Thyroid gland (tissue), 4 donors: Measurements from ENCODE around the gene GLI2. TPM values are rescaled to one million over a fixed set of nuclear protein-coding genes. Genes with fewer than 3 reads are reported as not detected.

Experiments used
- DNase-seq, 2 donors: peaks; one replicate each; pipeline ENCODE4 v3.0.0-alpha.2; 2019
- H3K27ac ChIP-seq, 3 donors: fragments of 200-600 bp; sonication (generic); 1 replicate in 2 of 3; 2 replicates in 1 of 3; pipeline ENCODE4 v1.5.1; 2016 to 2019; ENCODE audit warnings: mild to moderate bottlenecking in 1 of 3, moderate library complexity in 1 of 3
- H3K27me3 ChIP-seq: fragments of 200-600 bp; sonication (generic); one replicate; pipeline ENCODE4 v1.5.1; 2019
- H3K36me3 ChIP-seq, 2 donors: fragments of 200-600 bp; sonication (generic); one replicate each; pipeline ENCODE4 v1.5.1; 2016 to 2019
- H3K4me1 ChIP-seq, 2 donors: fragments of 200-600 bp; sonication (generic); one replicate each; pipeline ENCODE4 v1.5.1; 2017 to 2019
- H3K4me3 ChIP-seq, 3 donors: fragments of 200-600 bp; sonication (generic); replicated peaks in 1 of 3; 1 replicate in 2 of 3; 2 replicates in 1 of 3; pipeline ENCODE4 v1.5.1; 2016; ENCODE audit warnings: mild to moderate bottlenecking in 1 of 3
- H3K9me3 ChIP-seq: fragments of 200-600 bp; sonication (generic); one replicate; pipeline ENCODE4 v1.5.1; 2017
- POLR2A ChIP-seq, 2 donors: fragments of 450-650 bp; IDR thresholded peaks; one replicate each; pipeline ENCODE4 v1.6.1; 2017; ENCODE audit warnings: antibody characterized with exemption in 2 of 2, mild to moderate bottlenecking in 2 of 2, moderate library complexity in 1 of 2
- WGBS, 2 donors: methylation state at CpG; one replicate each; pipeline ENCODE4 v1.1.5; 2017; 5-methylcytosine and 5-hydroxymethylcytosine counted together
- intact Hi-C: fragments of 100-400 bp; cut with DNase I; formaldehyde crosslinking; loops from one replicate; pipeline ENCODE4 v1.15.1; 2023
- total RNA-seq, 4 donors: library from RNA; depleted of rRNA; stranded (reverse); fragments of >200 nt; gene quantifications; one replicate each; pipeline ENCODE4 v1.2.3, GENCODE V29; 2016
- TF ChIP-seq, protein P1 (sequence below), 6 experiments: fragments of 200-600 bp in 3 of 6; fragments of 450-650 bp in 3 of 6; sonication (generic) in 3 of 6; IDR thresholded peaks; one replicate each; pipeline ENCODE4 v1.5.1; 2016 to 2019; ENCODE audit warnings: antibody characterized with exemption in 6 of 6, mild to moderate bottlenecking in 2 of 6, inconsistent platforms in 1 of 6, moderate library complexity in 1 of 6

Gene GLI2
- total RNA-seq, 4 donors from 2014 or later, result 1.1 to 1.4 (median 1.3) TPM

DNA sequence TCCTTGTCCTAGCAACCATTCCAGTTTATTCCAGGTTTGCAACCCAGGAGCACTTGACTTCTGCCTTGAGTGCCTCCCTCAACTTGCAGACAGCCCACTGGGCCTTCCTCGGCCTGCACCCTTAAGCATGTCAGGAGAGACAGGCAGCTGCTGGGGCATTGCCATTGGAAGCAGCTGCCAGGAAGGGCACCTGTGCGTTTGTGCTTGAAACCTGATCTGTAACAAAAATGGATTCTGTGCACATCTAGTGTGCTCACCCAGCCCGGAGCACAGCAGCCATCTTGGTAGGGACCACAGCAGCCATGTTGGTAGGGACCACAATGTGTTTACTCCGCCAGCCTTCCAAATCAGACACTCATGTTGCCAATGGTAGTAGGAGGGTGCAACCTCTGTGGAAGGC lies 44.3 kb upstream of the GLI2 start:
- no peaks in the 10 kb centered on the region for H3K36me3 ChIP-seq
- TF ChIP-seq, protein P1, sequence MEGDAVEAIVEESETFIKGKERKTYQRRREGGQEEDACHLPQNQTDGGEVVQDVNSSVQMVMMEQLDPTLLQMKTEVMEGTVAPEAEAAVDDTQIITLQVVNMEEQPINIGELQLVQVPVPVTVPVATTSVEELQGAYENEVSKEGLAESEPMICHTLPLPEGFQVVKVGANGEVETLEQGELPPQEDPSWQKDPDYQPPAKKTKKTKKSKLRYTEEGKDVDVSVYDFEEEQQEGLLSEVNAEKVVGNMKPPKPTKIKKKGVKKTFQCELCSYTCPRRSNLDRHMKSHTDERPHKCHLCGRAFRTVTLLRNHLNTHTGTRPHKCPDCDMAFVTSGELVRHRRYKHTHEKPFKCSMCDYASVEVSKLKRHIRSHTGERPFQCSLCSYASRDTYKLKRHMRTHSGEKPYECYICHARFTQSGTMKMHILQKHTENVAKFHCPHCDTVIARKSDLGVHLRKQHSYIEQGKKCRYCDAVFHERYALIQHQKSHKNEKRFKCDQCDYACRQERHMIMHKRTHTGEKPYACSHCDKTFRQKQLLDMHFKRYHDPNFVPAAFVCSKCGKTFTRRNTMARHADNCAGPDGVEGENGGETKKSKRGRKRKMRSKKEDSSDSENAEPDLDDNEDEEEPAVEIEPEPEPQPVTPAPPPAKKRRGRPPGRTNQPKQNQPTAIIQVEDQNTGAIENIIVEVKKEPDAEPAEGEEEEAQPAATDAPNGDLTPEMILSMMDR (IDR thresholded peaks at IDR 0.05), result no peak
- TF ChIP-seq POLR2A (IDR thresholded peaks at IDR 0.05), result no peak
- intact Hi-C loops, result no loop called here
- H3K4me3 ChIP-seq, result no peak overlapping the region
- H3K27me3 ChIP-seq, result peaks cover 9% of the 10 kb centered on the region
- DNase-seq, result no peak
- no peaks in the 10 kb centered on the region for H3K4me1 ChIP-seq
- no peak overlapping the region for H3K27ac ChIP-seq
- no peaks in the 10 kb centered on the region for H3K9me3 ChIP-seq
- WGBS, 2 donors, result 78 to 80% methylated on average over 3 to 4 of the region's 4 CpGs

DNA sequence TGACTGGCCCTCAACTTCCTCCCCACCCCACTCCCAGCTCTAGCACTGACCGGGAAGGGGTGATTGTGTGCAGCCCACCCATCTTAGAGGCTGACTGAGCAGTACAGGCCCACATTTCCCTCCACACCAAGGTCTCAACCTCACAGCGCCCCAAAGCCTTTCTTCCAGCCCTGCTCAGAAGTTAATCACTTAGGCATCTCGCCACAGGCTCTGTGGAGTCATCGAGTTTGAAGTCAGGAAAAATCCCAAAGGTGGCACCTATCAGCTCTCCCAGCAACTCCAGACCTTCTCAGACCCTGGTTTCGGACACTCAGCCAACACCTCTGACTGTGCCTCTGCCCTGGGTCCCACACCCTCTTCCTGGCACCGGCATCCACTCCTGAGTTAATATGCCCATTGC lies 43.0 kb upstream of the GLI2 start:
- 85 to 87% methylated on average over 6 of the region's 6 CpGs for WGBS, 2 donors
- intact Hi-C loops, result no loop called here
- no peak overlapping the region for H3K4me3 ChIP-seq
- H3K27ac ChIP-seq, result no peak overlapping the region
- H3K27me3 ChIP-seq, result peaks cover 9% of the 10 kb centered on the region
- TF ChIP-seq POLR2A (IDR thresholded peaks at IDR 0.05), result no peak
- TF ChIP-seq, protein P1 (IDR thresholded peaks at IDR 0.05), result no peak
- H3K9me3 ChIP-seq, result no peaks in the 10 kb centered on the region
- H3K4me1 ChIP-seq, result no peaks in the 10 kb centered on the region
- H3K36me3 ChIP-seq, result no peaks in the 10 kb centered on the region
- no peak for DNase-seq

DNA sequence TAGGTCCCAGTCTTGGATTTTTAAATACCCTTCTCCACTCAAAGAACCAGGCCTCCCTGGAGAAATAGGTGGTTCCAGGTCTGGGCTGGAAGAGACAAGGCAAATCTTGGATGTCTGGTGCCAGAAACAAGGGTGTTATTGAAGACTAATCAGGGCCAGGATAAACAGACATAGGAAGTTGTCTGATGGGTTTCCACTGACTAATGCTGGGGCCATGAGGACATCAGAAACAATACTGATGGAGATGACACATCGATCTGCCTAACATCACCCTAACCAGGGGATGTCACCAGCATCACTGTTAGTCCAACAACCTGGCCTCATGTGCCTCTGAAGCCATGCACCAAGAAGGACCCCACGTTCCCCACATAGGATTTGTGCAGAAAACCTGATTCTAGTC lies 42.5 kb upstream of the GLI2 start:
- no peaks in the 10 kb centered on the region for H3K4me1 ChIP-seq
- WGBS, 2 donors, result 85 to 86% methylated on average over 2 of the region's 2 CpGs
- no peak overlapping the region for H3K4me3 ChIP-seq
- TF ChIP-seq, protein P1 (IDR thresholded peaks at IDR 0.05), result no peak
- TF ChIP-seq POLR2A (IDR thresholded peaks at IDR 0.05), result no peak
- H3K36me3 ChIP-seq, result no peaks in the 10 kb centered on the region
- intact Hi-C loops, result no loop called here
- peaks cover 9% of the 10 kb centered on the region for H3K27me3 ChIP-seq
- no peak for DNase-seq
- no peaks in the 10 kb centered on the region for H3K9me3 ChIP-seq
- no peak overlapping the region for H3K27ac ChIP-seq

DNA sequence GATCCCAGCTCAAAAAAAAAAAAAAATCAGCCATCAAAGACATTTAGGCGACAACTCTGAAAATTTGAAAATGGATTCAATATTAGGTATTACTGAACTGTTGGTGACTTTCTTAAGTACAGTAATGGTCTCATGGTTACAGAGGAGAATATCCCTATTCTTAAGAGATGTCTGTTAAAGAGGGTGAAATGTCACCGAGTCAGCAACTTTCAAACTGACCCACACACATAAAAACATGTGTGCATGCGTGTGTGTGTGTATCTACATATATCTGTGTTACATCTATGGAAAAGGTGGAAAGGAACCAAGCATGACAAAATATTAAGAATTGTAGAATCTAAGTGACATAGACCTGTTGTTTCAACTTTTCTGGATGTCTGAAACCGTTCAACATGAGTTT lies 41.6 kb upstream of the GLI2 start:
- intact Hi-C loops, result loop anchor here (2.0 kb wide), 1 partner anchor 379 kb away; no protein-coding TSS in a partner anchor

DNA sequence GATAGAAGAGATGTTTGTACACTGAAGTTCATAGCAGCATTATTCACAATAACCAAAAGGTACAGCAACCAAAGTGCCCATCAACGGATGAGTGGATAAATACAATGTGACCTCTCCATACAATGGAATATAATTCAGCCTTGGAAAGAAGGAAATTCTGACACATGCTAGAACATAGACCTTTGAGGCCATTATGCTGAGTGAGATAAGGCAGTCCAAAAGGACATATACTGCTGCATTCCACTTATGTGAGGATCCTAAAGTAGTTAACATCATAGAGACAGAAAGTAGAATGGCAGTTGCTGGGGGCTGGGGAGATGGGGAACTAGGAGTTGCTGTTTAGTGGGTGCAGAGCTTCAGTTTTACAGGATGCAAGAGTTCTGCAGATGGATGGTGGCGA lies 38.2 kb upstream of the GLI2 start:
- Histone ChIP-seq H3K27ac (no peak overlapping the region), H3K27me3 (peaks cover 9% of the 10 kb centered on the region), H3K4me1 (no peaks in the 10 kb centered on the region), H3K36me3 (no peaks in the 10 kb centered on the region), H3K4me3 (no peak overlapping the region), H3K9me3 (no peaks in the 10 kb centered on the region)
- 92 to 96% methylated on average over 2 of the region's 2 CpGs for WGBS, 2 donors
- TF ChIP-seq, protein P1 (IDR thresholded peaks at IDR 0.05), result no peak
- no peak for TF ChIP-seq POLR2A (IDR thresholded peaks at IDR 0.05)
- DNase-seq, result no peak
- intact Hi-C loops, result no loop called here

More for the DNA sequence above, 41.6 kb upstream of the GLI2 start:
- no peak for TF ChIP-seq POLR2A (IDR thresholded peaks at IDR 0.05)
- TF ChIP-seq, protein P1 (IDR thresholded peaks at IDR 0.05), result no peak
- H3K27me3 ChIP-seq, result peaks cover 9% of the 10 kb centered on the region
- no peaks in the 10 kb centered on the region for H3K4me1 ChIP-seq
- no peaks in the 10 kb centered on the region for H3K36me3 ChIP-seq
- WGBS, 2 donors, result 85 to 87% methylated on average over 4 of the region's 4 CpGs
- H3K9me3 ChIP-seq, result no peaks in the 10 kb centered on the region
- H3K27ac ChIP-seq, result no peak overlapping the region
- no peak overlapping the region for H3K4me3 ChIP-seq
- no peak for DNase-seq
